DND-41 (cell line): ENCODE measurements around the gene PGAP3.

Experiments used
- CTCF ChIP-seq: IDR thresholded peaks from 2 replicates; pipeline ENCODE4 v1.5.1; 2012; ENCODE audit warnings: borderline replicate concordance, low read length, moderate library complexity, mild to moderate bottlenecking; ENCODE audit not compliant: poor library complexity, severe bottlenecking; ENCODE audit errors: extremely low read depth
- EZH2 ChIP-seq: IDR thresholded peaks from 3 replicates; pipeline ENCODE4 v1.6.1; 2012; ENCODE audit warnings: borderline replicate concordance, low read depth, mild to moderate bottlenecking, moderate library complexity, low read length, inconsistent platforms; ENCODE audit not compliant: severe bottlenecking

GRCh38 chr17:39655105-39655504, 32.8 kb downstream of the PGAP3 start:
- TF ChIP-seq CTCF: no peak
- no peak for TF ChIP-seq EZH2
